Ovary (tissue), 9 donors: ENCODE results near the gene NCK2. TPM values are rescaled to one million over a fixed set of nuclear protein-coding genes. Genes with fewer than 3 reads are reported as not detected.

Source experiments
- DNase-seq, 5 donors: peaks; one replicate each; pipeline ENCODE4 v3.0.0-alpha.2; 2019 to 2020
- H3K27ac ChIP-seq, 2 donors: fragments of 200-600 bp; one replicate each; pipeline versions ENCODE4 v1.5.1 to v1.8.0; 2019 to 2022
- H3K27me3 ChIP-seq: fragments of 200-600 bp; one replicate; pipeline ENCODE4 v1.8.0; 2022
- H3K36me3 ChIP-seq: fragments of 200-600 bp; sonication (generic); one replicate; pipeline ENCODE4 v1.5.1; 2019
- H3K4me1 ChIP-seq: one replicate; pipeline ENCODE4 v1.8.1; 2013; ENCODE audit warnings: mild to moderate bottlenecking, moderate library complexity; ENCODE audit not compliant: insufficient read depth
- H3K4me3 ChIP-seq: fragments of 200-600 bp; sonication (generic); one replicate; pipeline ENCODE4 v1.5.1; 2017
- H3K9me3 ChIP-seq, 2 donors: fragments of 200-600 bp in 1 of 2; sonication (generic) in 1 of 2; one replicate each; pipeline versions ENCODE4 v1.5.1 to v1.8.1; 2013 to 2019; ENCODE audit warnings: mild to moderate bottlenecking in 1 of 2, moderate library complexity in 1 of 2
- CTCF ChIP-seq, 3 donors: fragments of 450-650 bp in 2 of 3; fragments of 200-600 bp in 1 of 3; IDR thresholded peaks; one replicate each; pipeline versions ENCODE4 v1.5.1 to v1.8.0; 2016 to 2022; ENCODE audit warnings: antibody characterized with exemption in 3 of 3, mild to moderate bottlenecking in 1 of 3
- EP300 ChIP-seq: sonication (generic); formaldehyde crosslinking; IDR thresholded peaks from one replicate; pipeline ENCODE4 v1.6.1; 2017; ENCODE audit warnings: antibody characterized with exemption
- POLR2A ChIP-seq: fragments of 450-650 bp; IDR thresholded peaks from one replicate; pipeline ENCODE4 v1.6.1; 2017; ENCODE audit warnings: antibody characterized with exemption, mild to moderate bottlenecking, moderate library complexity
- WGBS, 3 donors: extraction: QIAGEN DNeasy Blood & Tissue Kit in 1 of 3; methylation state at CpG; one replicate each; pipeline versions ENCODE4 v1.1.5 to v1.1.7; 2013 to 2017; 5-methylcytosine and 5-hydroxymethylcytosine counted together
- intact Hi-C, 4 donors: fragments of 100-400 bp; cut with DNase I; formaldehyde crosslinking; loops; one replicate each; pipeline versions ENCODE4 v1.11.0 to v1.15.1; 2022 to 2023
- polyA plus RNA-seq, 2 donors: library from polyadenylated mRNA; stranded (reverse); fragments of 200-250 nt in 1 of 2; fragments of 350-450 nt in 1 of 2; fragmentation: Illumina TruSeq in 1 of 2; extraction: RNeasy Lipid Tissue Mini Kit (QIAGEN cat#74804) in 1 of 2; gene quantifications; one replicate each; pipeline ENCODE4 v1.2.3, GENCODE V29; 2013 to 2014
- total RNA-seq, 7 donors: library from RNA; depleted of rRNA in 2 of 7; stranded (reverse); fragments of >200 nt in 2 of 7; fragmentation: NEBNext Ultra II Directional in 3 of 7; extraction: Animal tissue kit (Norgen Biotek cat#: 25700) in 3 of 7; gene quantifications; one replicate each; pipeline versions ENCODE4 v1.1.0 to v1.2.4, GENCODE V29; 2016 to 2023
- donor health status: DM: no; HTN: no; CAD: no; lungs with moderate emphysema.
- donor health status: DM: no; HTN: no; CAD: no.
- donor health status: Bipolar disorder and iron deficiency.
- donor health status: DM: yes; HTN: yes; CAD: no.
- donor health status: DM: no; HTN: no; CAD: no.
- donor health status: DM: yes; HTN: yes; CAD: no.

NCK2 gene
- total and polyA plus RNA-seq, 9 donors = 16.7 to 42.9 (median 31.2) TPM

- H3K27me3 ChIP-seq = no peaks in the 10 kb centered on the region
- H3K36me3 ChIP-seq = no peaks in the 10 kb centered on the region
- H3K27ac ChIP-seq = no peak overlapping the region
- no peak overlapping the region for H3K4me3 ChIP-seq
- peaks cover 9% of the 10 kb centered on the region for H3K4me1 ChIP-seq
- TF ChIP-seq CTCF (IDR thresholded peaks at IDR 0.05) = no peak
- TF ChIP-seq POLR2A = no peak
- no peak for TF ChIP-seq EP300
- no peak for DNase-seq
- H3K9me3 ChIP-seq = no peaks in the 10 kb centered on the region
- WGBS, 3 donors = 94 to 97% (median 94%) methylated on average over 1 of the region's 1 CpG
- intact Hi-C loops = loop anchor here in 1 of 4 donors (5.0 kb wide), 1 partner anchor 87 kb away; no protein-coding TSS in a partner anchor
Measured at GRCh38 chr2:105834931-105835330, 90.2 kb downstream of the NCK2 start.

DNA sequence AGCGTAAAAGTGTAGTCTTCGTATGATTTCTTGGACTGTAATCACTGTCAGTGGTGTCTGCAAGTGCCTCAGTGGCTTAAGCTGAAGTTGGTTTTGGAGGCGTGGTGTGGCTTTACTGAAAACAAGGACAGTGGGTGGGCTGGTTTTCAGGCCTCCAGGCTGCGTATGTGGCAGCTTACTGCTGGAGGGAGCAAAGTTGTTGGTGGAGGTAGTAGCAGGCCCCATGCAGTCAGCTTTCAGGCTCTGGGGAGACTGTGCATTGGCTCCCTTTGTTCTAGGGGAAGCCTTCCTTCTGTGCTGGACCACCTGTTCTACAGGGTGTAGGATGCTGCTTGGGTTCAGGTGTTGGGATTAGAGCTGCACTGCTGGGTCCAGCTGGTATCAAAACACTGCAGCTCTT, 91.6 kb downstream of the NCK2 start:
- no peaks in the 10 kb centered on the region for H3K27me3 ChIP-seq
- TF ChIP-seq POLR2A (no peak), EP300 (no peak), CTCF (IDR thresholded peaks at IDR 0.05) (no peak)
- no peaks in the 10 kb centered on the region for H3K9me3 ChIP-seq
- no peak for DNase-seq
- intact Hi-C loops = no loop called here
- H3K4me1 ChIP-seq = peaks cover 9% of the 10 kb centered on the region
- 95 to 97% (median 96%) methylated on average over 4 of the region's 4 CpGs for WGBS, 3 donors
- H3K4me3 ChIP-seq = no peak overlapping the region
- H3K27ac ChIP-seq = no peak overlapping the region
- no peaks in the 10 kb centered on the region for H3K36me3 ChIP-seq

GRCh38 chr2:105836840-105837692, 92.4 kb downstream of the NCK2 start:
- Histone ChIP-seq H3K27ac (no peak overlapping the region), H3K27me3 (no peaks in the 10 kb centered on the region), H3K36me3 (no peaks in the 10 kb centered on the region), H3K4me3 (no peak overlapping the region), H3K9me3 (no peaks in the 10 kb centered on the region), H3K4me1 (peaks cover 9% of the 10 kb centered on the region)
- TF ChIP-seq POLR2A = no peak
- TF ChIP-seq CTCF (IDR thresholded peaks at IDR 0.05) = no peak
- no peak for TF ChIP-seq EP300
- 72 to 79% (median 76%) methylated on average over 5 of the region's 5 CpGs for WGBS, 3 donors
- no peak for DNase-seq
- intact Hi-C loops = no loop called here

GRCh38 chr2:105839793-105840192, 95.1 kb downstream of the NCK2 start:
- 65 to 83% (median 74%) methylated on average over 4 of the region's 4 CpGs for WGBS, 3 donors
- no peak overlapping the region for H3K27ac ChIP-seq
- H3K4me3 ChIP-seq = no peak overlapping the region
- DNase-seq = no peak
- no peaks in the 10 kb centered on the region for H3K27me3 ChIP-seq
- no peaks in the 10 kb centered on the region for H3K9me3 ChIP-seq
- intact Hi-C loops = no loop called here
- no peak for TF ChIP-seq CTCF (IDR thresholded peaks at IDR 0.05)
- TF ChIP-seq POLR2A = no peak
- TF ChIP-seq EP300 = no peak
- no peaks in the 10 kb centered on the region for H3K36me3 ChIP-seq
- peaks cover 11% of the 10 kb centered on the region for H3K4me1 ChIP-seq
